HG02763 (cell line): Measurements from ENCODE around the gene TMEM101.
"Not testable (repeated sequence)": the region's sequence is repeated elsewhere in the genome, so short reads cannot be mapped to it uniquely, and the experiment has no call there.

Source experiments
- ATAC-seq: cut with Tn5 transposase; IDR thresholded peaks from one replicate; pipeline ENCODE4 v1.9.1; 2021; ENCODE audit warnings: mild to moderate bottlenecking, moderate library complexity; ENCODE audit not compliant: unreplicated experiment

TMEM101 gene

GRCh38 chr17:44000871-44001460 is 13.8 kb downstream of the TMEM101 start:
- ATAC-seq = no peak

- ATAC-seq = no peak
These were observed 14.5 kb downstream of the TMEM101 start for GRCh38 chr17:44000141-44000860.

DNA sequence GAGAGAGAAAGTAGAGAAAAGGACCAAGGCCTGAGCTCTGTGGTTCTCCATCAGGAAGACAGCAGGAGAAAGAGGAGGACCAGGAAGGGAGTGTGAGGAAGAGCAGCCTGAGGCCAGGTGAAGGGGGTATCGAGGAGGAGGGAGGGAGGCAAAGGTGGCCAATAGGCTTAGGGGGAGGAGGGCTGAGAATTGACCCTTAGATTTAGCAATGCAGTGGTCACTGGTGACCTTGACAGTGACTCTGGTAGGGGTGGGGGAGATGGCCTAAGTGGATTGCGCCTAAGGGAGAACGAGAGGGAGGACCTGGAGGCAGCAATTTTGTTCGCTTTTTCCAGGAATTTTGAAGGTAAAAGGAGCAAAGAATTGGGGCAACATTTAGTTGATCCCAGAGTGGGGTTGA is 15.7 kb downstream of the TMEM101 start:
- ATAC-seq = no peak

- no peak for ATAC-seq
These were observed 16.2 kb downstream of the TMEM101 start for GRCh38 chr17:43998552-43998951.

- ATAC-seq = not testable (repeated sequence)
These were observed 17.6 kb downstream of the TMEM101 start for GRCh38 chr17:43997180-43997579.

- no peak for ATAC-seq
These were observed 19.7 kb downstream of the TMEM101 start for GRCh38 chr17:43995150-43995471.

DNA sequence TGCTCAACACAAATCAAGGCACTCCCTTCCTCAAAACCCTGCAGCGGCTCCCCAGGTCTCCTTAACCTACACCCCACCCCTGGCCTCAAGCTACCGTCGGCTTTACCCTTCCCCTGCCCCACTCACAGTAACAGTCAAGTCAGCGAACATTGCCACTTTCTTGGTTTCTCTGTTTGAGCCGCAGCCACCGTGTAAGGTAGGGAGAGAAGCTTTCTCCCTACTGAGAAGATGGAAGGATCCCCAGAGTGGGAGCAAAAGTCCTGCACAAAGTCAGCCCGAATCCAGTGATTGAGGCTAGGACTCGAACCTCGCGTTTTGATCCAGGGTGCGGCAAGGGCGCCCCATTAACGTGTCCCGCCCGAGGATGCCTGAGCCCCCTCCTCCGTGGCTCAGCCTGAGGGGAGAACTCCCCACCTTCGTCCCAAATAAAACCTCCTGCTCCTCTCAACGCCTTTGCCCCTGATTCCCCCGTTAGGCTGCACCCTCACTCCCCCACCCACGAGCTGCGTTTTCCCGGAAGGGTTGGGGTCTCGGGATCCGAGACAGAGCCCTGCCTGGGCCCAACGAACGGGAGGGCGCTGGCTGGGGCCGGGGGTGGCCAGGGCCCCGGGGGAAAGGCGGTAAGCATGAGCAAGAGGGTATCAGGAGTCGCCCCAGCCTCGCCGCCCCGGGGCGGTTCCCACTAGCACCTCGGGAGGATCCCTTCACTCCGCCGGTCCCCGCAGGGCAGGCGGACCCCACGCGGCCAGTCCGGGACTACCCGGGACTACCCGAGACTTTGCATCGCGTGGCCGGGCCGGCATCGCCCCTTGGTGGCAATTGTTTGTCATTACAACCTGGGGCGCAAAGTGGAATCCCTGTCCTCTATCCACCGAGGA is 20.3 kb downstream of the TMEM101 start:
- no peak for ATAC-seq

- no peak for ATAC-seq
These were observed 22.1 kb downstream of the TMEM101 start for GRCh38 chr17:43992641-43993040.

- no peak for ATAC-seq
These were observed 26.5 kb downstream of the TMEM101 start for GRCh38 chr17:43988301-43988700.

DNA sequence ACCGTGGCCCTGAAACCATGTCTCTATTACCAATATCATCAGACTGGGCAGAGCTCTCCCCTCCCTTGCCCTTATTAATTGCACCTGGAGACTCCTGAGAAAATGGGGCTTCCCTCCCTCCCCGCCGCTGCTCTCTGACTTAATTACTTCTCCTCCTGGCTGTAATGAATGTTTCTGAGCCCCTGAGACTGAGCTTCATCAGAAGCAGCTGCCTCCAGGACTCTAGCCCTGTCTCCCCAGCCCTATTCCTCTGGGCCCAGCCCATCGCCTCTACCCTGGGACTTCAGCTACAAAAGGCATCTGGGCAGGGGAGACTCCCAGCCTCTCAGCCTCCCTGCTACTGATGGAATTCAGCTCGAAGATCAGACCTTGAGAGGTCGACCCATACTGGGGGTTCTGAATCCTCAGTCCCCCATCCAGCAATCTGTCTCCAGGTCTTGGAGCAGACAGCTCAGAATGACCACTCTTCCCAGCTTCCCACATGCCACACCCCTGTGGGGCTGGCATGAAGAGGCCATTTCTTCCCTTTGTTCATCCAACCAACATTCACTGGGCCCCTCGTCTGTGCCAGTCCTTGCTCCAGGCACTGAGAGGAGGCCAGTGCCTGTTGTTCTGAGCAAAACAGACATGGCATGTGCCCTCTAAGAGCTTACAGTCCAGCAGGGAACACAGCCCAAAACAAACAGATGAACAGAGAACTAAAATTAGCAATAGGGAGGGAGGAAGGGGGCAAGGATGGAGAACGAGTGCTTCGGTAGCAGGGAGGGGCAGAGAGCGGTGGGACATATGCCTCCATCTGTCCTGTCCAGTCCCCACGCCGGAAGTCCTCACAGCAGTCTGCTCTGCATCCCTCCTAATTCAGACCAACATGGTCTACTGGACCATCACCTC is 27.4 kb downstream of the TMEM101 start:
- ATAC-seq = no peak

DNA sequence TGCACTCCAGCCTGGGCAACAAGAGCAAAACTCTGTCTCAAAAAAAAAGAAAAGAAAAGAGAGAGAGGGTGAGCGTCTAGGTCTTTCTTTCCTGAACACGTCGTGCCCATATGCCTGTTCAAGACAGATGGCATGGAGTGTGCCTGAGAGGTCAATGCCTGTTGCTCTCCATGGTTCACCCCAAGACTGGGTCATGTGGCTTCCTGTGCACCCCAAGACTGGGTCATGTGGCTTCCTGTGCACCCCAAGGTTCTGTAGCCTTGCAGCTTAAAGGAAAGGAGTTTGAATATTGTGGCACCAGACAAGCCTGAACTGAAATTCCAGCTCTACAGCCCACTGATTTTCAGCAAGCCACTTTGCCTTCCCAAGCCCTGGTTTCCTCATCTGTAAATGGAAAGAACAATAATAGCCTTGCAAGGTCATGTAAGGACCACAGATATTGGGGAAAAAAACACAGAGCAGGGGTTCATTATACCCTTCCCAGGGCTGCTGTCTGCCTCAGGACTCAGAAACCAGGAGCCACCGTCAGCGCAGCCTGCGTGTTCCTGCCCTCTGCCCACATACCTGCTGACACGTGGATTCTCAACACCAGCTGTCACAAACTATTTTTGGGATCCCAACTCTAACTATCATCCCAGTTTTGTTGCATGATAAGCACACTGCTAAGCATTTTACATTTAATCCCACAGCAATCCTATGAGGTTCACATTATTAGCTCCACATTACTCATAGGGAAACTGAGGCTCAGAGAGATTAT is 28.4 kb downstream of the TMEM101 start:
- no peak for ATAC-seq

GRCh38 chr17:43984521-43984920 is 30.2 kb downstream of the TMEM101 start:
- no peak for ATAC-seq

- ATAC-seq = no peak
These were observed 31.0 kb downstream of the TMEM101 start for GRCh38 chr17:43983515-43984411.

- ATAC-seq = no peak
These were observed 31.6 kb downstream of the TMEM101 start for GRCh38 chr17:43983196-43983514.

GRCh38 chr17:43982171-43982570 is 32.6 kb downstream of the TMEM101 start:
- ATAC-seq = no peak

DNA sequence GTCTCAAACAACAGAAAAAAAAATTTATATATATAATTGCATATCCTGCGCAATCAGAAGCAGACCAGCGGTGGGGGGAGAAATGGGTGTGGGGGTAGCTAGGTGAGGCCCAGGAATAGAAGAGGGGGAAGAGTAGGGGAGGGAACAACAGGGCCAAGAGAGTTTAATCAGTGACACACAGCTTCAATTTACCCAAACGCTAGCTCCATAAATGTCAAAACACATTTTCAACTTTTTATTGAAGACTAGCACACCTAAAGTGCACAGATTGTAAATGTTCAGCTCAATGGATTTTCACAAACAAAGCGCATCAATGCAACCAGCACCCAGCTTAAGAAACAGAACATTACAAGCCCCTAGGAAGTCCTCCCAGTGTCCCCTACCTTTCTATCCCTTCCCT is 35.1 kb downstream of the TMEM101 start:
- ATAC-seq = no peak

- ATAC-seq = no peak
These were observed 35.8 kb downstream of the TMEM101 start for GRCh38 chr17:43979011-43979410.

DNA sequence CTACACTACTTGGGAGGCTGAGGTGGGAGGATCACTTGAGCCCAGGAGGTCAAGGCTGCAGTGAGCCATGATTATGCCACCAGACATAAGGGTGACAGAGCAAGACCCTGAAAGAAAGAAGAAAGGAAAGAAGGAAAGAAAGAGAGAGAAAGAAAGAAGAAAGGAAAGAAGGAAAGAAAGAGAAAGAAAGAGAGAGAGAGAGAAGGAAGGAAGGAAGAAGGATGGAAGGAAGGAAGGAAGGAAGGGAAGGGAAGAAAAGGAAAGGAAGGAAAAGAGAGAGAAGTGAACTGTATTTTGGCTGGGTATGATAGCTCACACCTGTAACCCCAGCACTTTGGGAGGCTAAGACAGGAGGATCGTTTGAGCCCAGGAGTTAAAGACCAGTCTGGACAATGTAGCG is 36.7 kb downstream of the TMEM101 start:
- ATAC-seq = no peak
